K562 (cell line): ENCODE measurements around the gene WDR27.
"Not testable (repeated sequence)": the region's sequence is repeated elsewhere in the genome, so short reads cannot be mapped to it uniquely, and the experiment has no call there.

ENCODE experiments used
- CTCF ChIP-seq, 3 experiments: IDR thresholded peaks in 2 of 3; conservative IDR thresholded peaks in 1 of 3; 2 replicates each; pipeline ENCODE4 v1.5.1; 2011 to 2012; ENCODE audit warnings: low read length in 3 of 3, mild to moderate bottlenecking in 3 of 3, control low read depth in 2 of 3, improper control_type of control experiment in 1 of 3, inconsistent platforms in 1 of 3, low read depth in 1 of 3, mixed read lengths in 1 of 3, moderate library complexity in 1 of 3; ENCODE audit not compliant: insufficient read depth in 2 of 3
- EHMT2 ChIP-seq: fragments of 450-650 bp; IDR thresholded peaks from 2 replicates; pipeline ENCODE4 v1.6.1; 2018; ENCODE audit warnings: antibody characterized with exemption
- ELK3 ChIP-seq: fragments of 450-650 bp; formaldehyde crosslinking; IDR thresholded peaks from 2 replicates; pipeline ENCODE4 v1.4.0; 2020; ENCODE audit warnings: mild to moderate bottlenecking
- FOSL1 ChIP-seq: fragments of 200-800 bp; sonication (Bioruptor generic); conservative IDR thresholded peaks from 2 replicates; pipeline ENCODE4 v1.6.1; 2016; ENCODE audit warnings: missing genetic modification characterization, missing compliant biosample characterization
- NR3C1 ChIP-seq: sonication (generic); formaldehyde crosslinking; IDR thresholded peaks from 2 replicates; pipeline ENCODE4 v1.8.1; 2022; ENCODE audit warnings: missing genetic modification reagents
- RNF2 ChIP-seq: sonication (generic); IDR thresholded peaks from 2 replicates; pipeline ENCODE4 v1.6.1; 2016
- SMC3 ChIP-seq: conservative IDR thresholded peaks from 2 replicates; pipeline ENCODE4 v1.6.1; 2011; ENCODE audit warnings: low read depth, low read length, improper control_type of control experiment; ENCODE audit not compliant: insufficient read depth
- SREBF2 ChIP-seq: sonication (generic); formaldehyde crosslinking; IDR thresholded peaks from 2 replicates; pipeline ENCODE4 v1.4.0; 2020; ENCODE audit warnings: mild to moderate bottlenecking, missing genetic modification reagents
- ZFP1 ChIP-seq: fragments of 450-650 bp; formaldehyde crosslinking; IDR thresholded peaks from 2 replicates; pipeline ENCODE4 v1.4.0; 2020; ENCODE audit warnings: mild to moderate bottlenecking, mixed read lengths
- ZFP91 ChIP-seq: sonication (generic); formaldehyde crosslinking; IDR thresholded peaks from 2 replicates; pipeline ENCODE4 v1.8.0; 2022; ENCODE audit warnings: mild to moderate bottlenecking, missing genetic modification reagents
- ZNF174 ChIP-seq: fragments of 250-450 bp; sonication (Bioruptor Pico); IDR thresholded peaks from 2 replicates; pipeline ENCODE4 v1.4.0; 2020; ENCODE audit warnings: mild to moderate bottlenecking

- TF ChIP-seq CTCF (IDR thresholded peaks at IDR 0.05 in 2 of 3, conservative IDR thresholded peaks at IDR 0.05 in 1 of 3; ENCODE audit: insufficient read depth in 2 of 3, low read depth in 1 of 3, low read length in 3 of 3); SMC3; FOSL1 (tag); ZFP1 (CRISPR knock-in tag); SREBF2; RNF2; ZFP91; ZNF174 (CRISPR knock-in tag); ELK3 (CRISPR knock-in tag); EHMT2; NR3C1 (CRISPR knock-in tag): not testable (repeated sequence)
Measured at GRCh38 chr6:169511785-169512184, 190.0 kb downstream of the WDR27 start.
